SU-DHL-6 (cell line): ENCODE data around the gene GNAO1.

Experiments
- H2AFZ ChIP-seq: fragments of 200-600 bp; sonication (generic); 2 replicates; pipeline ENCODE4 v1.6.1; 2014; ENCODE audit warnings: low read depth, mild to moderate bottlenecking, moderate library complexity, mixed read lengths, antibody characterized with exemption, low read length; ENCODE audit not compliant: severe bottlenecking
- H3F3A ChIP-seq: fragments of 200-600 bp; shearing (Covaris generic); 2 replicates; pipeline ENCODE4 v1.6.0; 2016; ENCODE audit warnings: antibody characterized with exemption, mild to moderate bottlenecking; ENCODE audit not compliant: insufficient read depth
- H3K27ac ChIP-seq: fragments of 200-600 bp; sonication (generic); 2 replicates; pipeline ENCODE4 v1.5.1; 2016; ENCODE audit warnings: low read depth, mild to moderate bottlenecking, low read length, moderate library complexity, mixed read lengths
- H3K27me3 ChIP-seq: fragments of 200-600 bp; sonication (generic), shearing (Covaris generic); 2 replicates; pipeline ENCODE4 v1.6.0; 2014; ENCODE audit warnings: mild to moderate bottlenecking, low read length
- H3K36me3 ChIP-seq: fragments of 200-600 bp; sonication (generic); 2 replicates; pipeline ENCODE4 v1.6.1; 2014; ENCODE audit warnings: mild to moderate bottlenecking, low read length, mixed read lengths
- H3K4me2 ChIP-seq: fragments of 300-600, 200-600 bp; shearing (Covaris generic), sonication (generic); 2 replicates; pipeline ENCODE4 v1.6.0; 2014; ENCODE audit warnings: low read length, low read depth, mild to moderate bottlenecking; ENCODE audit not compliant: poor library complexity, severe bottlenecking
- H3K4me3 ChIP-seq: fragments of 200-600 bp; sonication (generic); 2 replicates; pipeline ENCODE4 v1.5.1; 2014; ENCODE audit warnings: antibody characterized with exemption, low read length, mild to moderate bottlenecking, mixed read lengths; ENCODE audit not compliant: insufficient read depth, poor library complexity, severe bottlenecking
- H3K79me2 ChIP-seq: fragments of 200-600 bp; sonication (generic); 2 replicates; pipeline ENCODE4 v1.6.1; 2014; ENCODE audit warnings: mild to moderate bottlenecking, low read length, moderate library complexity; ENCODE audit not compliant: insufficient read depth
- H3K9ac ChIP-seq: fragments of 200-600 bp; sonication (generic); 2 replicates; pipeline ENCODE4 v1.7.0; 2014; ENCODE audit warnings: mild to moderate bottlenecking, low read length
- H3K9me2 ChIP-seq: fragments of 200-600 bp; sonication (generic); replicated peaks from 2 replicates; pipeline ENCODE4 v1.6.1; 2014; ENCODE audit warnings: low read length; ENCODE audit not compliant: insufficient read depth
- H3K9me3 ChIP-seq: fragments of 200-600 bp; sonication (generic); 2 replicates; pipeline ENCODE4 v1.6.1; 2014; ENCODE audit warnings: low read length, mixed read lengths; ENCODE audit not compliant: insufficient read depth
- H4K20me1 ChIP-seq: fragments of 200-600 bp; sonication (generic); 2 replicates; pipeline ENCODE4 v1.6.1; 2014; ENCODE audit warnings: low read depth, mild to moderate bottlenecking, antibody characterized with exemption, low read length, moderate library complexity, mixed read lengths
- CTCF ChIP-seq: fragments of 200-600 bp; sonication (generic); IDR thresholded peaks from one replicate; pipeline ENCODE4 v1.5.1; 2017; ENCODE audit warnings: antibody characterized with exemption, mild to moderate bottlenecking, low read length, moderate library complexity; ENCODE audit not compliant: insufficient read depth, poor library complexity, severe bottlenecking
- EZH2phosphoT487 ChIP-seq: fragments of 200-600 bp; sonication (generic), shearing (Covaris generic); conservative IDR thresholded peaks from 2 replicates; pipeline ENCODE4 v1.6.1; 2018; ENCODE audit warnings: mild to moderate bottlenecking, antibody characterized with exemption, low read length, moderate library complexity, mixed read lengths

The GNAO1 gene

GRCh38 chr16:56264609-56264972 is 73.3 kb downstream of the GNAO1 start:
- no peak overlapping the region for H2AFZ ChIP-seq
- H4K20me1 ChIP-seq, result no peaks in the 10 kb centered on the region
- H3K4me3 ChIP-seq, result no peak overlapping the region
- H3F3A ChIP-seq, result no peaks in the 10 kb centered on the region
- no peaks in the 10 kb centered on the region for H3K9me2 ChIP-seq
- no peak overlapping the region for H3K9ac ChIP-seq
- no peaks in the 10 kb centered on the region for H3K79me2 ChIP-seq
- no peaks in the 10 kb centered on the region for H3K9me3 ChIP-seq
- TF ChIP-seq EZH2phosphoT487 (no peak), CTCF (no peak)
- no peak overlapping the region for H3K4me2 ChIP-seq
- no peak overlapping the region for H3K27ac ChIP-seq
- H3K27me3 ChIP-seq, result no peaks in the 10 kb centered on the region
- H3K36me3 ChIP-seq, result no peaks in the 10 kb centered on the region

DNA sequence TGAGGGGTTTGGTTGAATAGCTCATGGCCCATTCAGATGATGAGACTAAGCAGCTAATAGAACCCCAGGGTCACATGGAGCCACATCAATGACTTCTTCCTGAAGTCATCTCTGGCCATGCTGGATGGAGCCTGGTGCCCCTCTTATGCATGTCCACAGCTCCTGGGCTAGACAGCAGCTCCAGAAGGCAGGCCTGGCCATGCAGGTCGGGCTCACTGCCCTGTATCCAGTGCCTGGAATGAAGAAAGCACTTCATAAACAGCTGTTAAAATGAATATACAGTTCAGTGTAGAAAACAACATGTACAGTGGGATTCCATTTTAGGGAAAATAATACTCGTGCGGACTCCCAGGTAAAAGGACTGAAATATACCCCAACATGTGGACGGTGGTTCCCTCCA is 73.9 kb downstream of the GNAO1 start:
- H4K20me1 ChIP-seq, result no peaks in the 10 kb centered on the region
- no peaks in the 10 kb centered on the region for H3F3A ChIP-seq
- H3K36me3 ChIP-seq, result no peaks in the 10 kb centered on the region
- TF ChIP-seq EZH2phosphoT487 (no peak), CTCF (no peak)
- no peak overlapping the region for H2AFZ ChIP-seq
- H3K27ac ChIP-seq, result no peak overlapping the region
- H3K9me3 ChIP-seq, result no peaks in the 10 kb centered on the region
- H3K79me2 ChIP-seq, result no peaks in the 10 kb centered on the region
- no peaks in the 10 kb centered on the region for H3K9me2 ChIP-seq
- H3K4me3 ChIP-seq, result no peak overlapping the region
- H3K4me2 ChIP-seq, result no peak overlapping the region
- H3K27me3 ChIP-seq, result no peaks in the 10 kb centered on the region
- H3K9ac ChIP-seq, result no peak overlapping the region

- Histone ChIP-seq H3K27me3 (no peaks in the 10 kb centered on the region), H3K79me2 (no peaks in the 10 kb centered on the region), H3K4me2 (no peak overlapping the region), H3K9me3 (no peaks in the 10 kb centered on the region), H4K20me1 (no peaks in the 10 kb centered on the region), H3K4me3 (no peak overlapping the region), H2AFZ (no peak overlapping the region), H3F3A (no peaks in the 10 kb centered on the region), H3K36me3 (no peaks in the 10 kb centered on the region), H3K9me2 (no peaks in the 10 kb centered on the region), H3K9ac (no peak overlapping the region), H3K27ac (no peak overlapping the region)
- TF ChIP-seq EZH2phosphoT487 (no peak), CTCF (no peak)
These were observed 74.5 kb downstream of the GNAO1 start for GRCh38 chr16:56265746-56266145.
